K562 (cell line): Measurements from ENCODE around the gene OR2D2. TPM values are rescaled to one million over a fixed set of nuclear protein-coding genes. Genes with fewer than 3 reads are reported as not detected.

ENCODE experiments used
- ATAC-seq: fragments of 200-7000 bp; cut with Tn5 transposase; 3 replicates; pipeline ENCODE4 v1.9.1; 2020; ENCODE audit warnings: moderate library complexity
- BruUV-seq: library from RNA; stranded (reverse); fragments of 400-500 nt; replicated peaks from 2 replicates; lab custom pipeline; 2021; lab: Mats Ljungman, UMichigan
- CTCF ChIA-PET: fragments of 300-600 bp; formaldehyde crosslinking; extraction: SDS; loops from one replicate; lab custom pipeline; 2021; ENCODE audit warnings: low intra/inter-chr PET ratio; lab: Yijun Ruan, JAX
- POLR2A ChIA-PET: fragments of 300-600, 350-650 bp; sonication (Branson Sonifier 250); formaldehyde crosslinking; extraction: SDS; loops from one replicate; lab custom pipeline; 2021; ENCODE audit warnings: antibody characterized with exemption, inconsistent platforms; lab: Yijun Ruan, JAX
- DNase-seq, 4 experiments: peaks; one replicate each; pipeline versions ENCODE4 v3.0.0 to v3.0.0-alpha.2; 2011 to 2018; ENCODE audit warnings: low spot score in 3 of 4, mixed read lengths in 3 of 4; ENCODE audit errors: extremely low read depth in 1 of 4
- FAIRE-seq: peaks from 2 replicates; lab custom pipeline; 2011; peaks lifted over from hg19 to GRCh38; lab: Jason Lieb, UNC
- H2AFZ ChIP-seq: 2 replicates; pipeline ENCODE4 v1.6.0; 2011; ENCODE audit warnings: low read depth, low read length, control low read depth, inconsistent platforms
- H3K27ac ChIP-seq: fragments of 200-600 bp; 3 replicates; pipeline ENCODE4 v1.8.0; 2011; ENCODE audit warnings: low read depth, mild to moderate bottlenecking, control low read depth, inconsistent platforms, low read length, moderate library complexity, mixed read lengths; ENCODE audit errors: extremely low read depth
- H3K27me3 ChIP-seq, 2 experiments: fragments of 300-600 bp in 1 of 2; 2 replicates in 1 of 2; 3 replicates in 1 of 2; pipeline versions ENCODE4 v1.6.0 to v1.8.0; 2011; ENCODE audit warnings: inconsistent platforms in 2 of 2, low read length in 2 of 2, mild to moderate bottlenecking in 1 of 2, mixed read lengths in 1 of 2, moderate library complexity in 1 of 2; ENCODE audit not compliant: control insufficient read depth in 2 of 2, insufficient read depth in 2 of 2
- H3K36me3 ChIP-seq: fragments of 300-600 bp; 3 replicates; pipeline ENCODE4 v1.8.0; 2011; ENCODE audit warnings: mild to moderate bottlenecking, low read length, inconsistent platforms; ENCODE audit not compliant: control insufficient read depth, insufficient read depth
- H3K4me1 ChIP-seq, 2 experiments: fragments of 200-600 bp in 1 of 2; replicated peaks in 1 of 2; 2 replicates in 1 of 2; 3 replicates in 1 of 2; pipeline versions ENCODE4 v1.5.1 to v1.8.0; 2011; ENCODE audit warnings: inconsistent platforms in 2 of 2, low read length in 2 of 2, mild to moderate bottlenecking in 1 of 2, mixed read lengths in 1 of 2, moderate library complexity in 1 of 2; ENCODE audit not compliant: control insufficient read depth in 2 of 2, insufficient read depth in 2 of 2
- H3K4me2 ChIP-seq: 2 replicates; pipeline ENCODE4 v1.6.1; 2011; ENCODE audit warnings: low read length, control low read depth, inconsistent platforms, mixed read lengths; ENCODE audit not compliant: insufficient read depth
- H3K4me3 ChIP-seq: fragments of 200-600 bp; sonication (generic), shearing (Covaris generic); 2 replicates; pipeline ENCODE4 v1.5.1; 2016; ENCODE audit warnings: control low read depth, inconsistent platforms
- H3K79me2 ChIP-seq: fragments of 200-600 bp; 3 replicates; pipeline ENCODE4 v1.8.0; 2011; ENCODE audit warnings: low read length, inconsistent platforms; ENCODE audit not compliant: control insufficient read depth, insufficient read depth
- H3K9ac ChIP-seq, 2 experiments: 2 replicates each; pipeline versions ENCODE4 v1.6.0 to v1.6.1; 2011; ENCODE audit warnings: low read depth in 2 of 2, low read length in 2 of 2, control low read depth in 1 of 2, inconsistent platforms in 1 of 2, mild to moderate bottlenecking in 1 of 2, mixed read lengths in 1 of 2; ENCODE audit not compliant: insufficient read depth in 1 of 2
- H3K9me1 ChIP-seq: one replicate; pipeline ENCODE4 v1.6.0; 2011; ENCODE audit warnings: inconsistent platforms, mild to moderate bottlenecking, low read length, moderate library complexity; ENCODE audit not compliant: control insufficient read depth, insufficient read depth
- H3K9me3 ChIP-seq: replicated peaks from 2 replicates; pipeline ENCODE4 v1.5.1; 2011; ENCODE audit warnings: low read depth, low read length, inconsistent platforms; ENCODE audit not compliant: control insufficient read depth, insufficient read depth
- H4K20me1 ChIP-seq: replicated peaks from 2 replicates; pipeline ENCODE4 v1.6.1; 2011; ENCODE audit warnings: low read length, inconsistent platforms, mixed read lengths; ENCODE audit not compliant: control insufficient read depth, insufficient read depth
- BCOR ChIP-seq: fragments of 450-650 bp; IDR thresholded peaks from 2 replicates; pipeline ENCODE4 v1.6.1; 2016
- CBX1 ChIP-seq: sonication (generic); IDR thresholded peaks from 2 replicates; pipeline ENCODE4 v1.6.1; 2016; ENCODE audit warnings: antibody characterized with exemption, low read depth, mild to moderate bottlenecking
- CHAMP1 ChIP-seq: fragments of 450-650 bp; IDR thresholded peaks from 2 replicates; pipeline ENCODE4 v1.6.1; 2016; ENCODE audit warnings: mild to moderate bottlenecking
- DDX20 ChIP-seq: fragments of 450-650 bp; IDR thresholded peaks from 2 replicates; pipeline ENCODE4 v1.6.1; 2016; ENCODE audit warnings: missing genetic modification characterization, low read depth, mild to moderate bottlenecking, missing compliant biosample characterization, moderate library complexity
- ETS2 ChIP-seq: IDR thresholded peaks from 2 replicates; pipeline ENCODE4 v1.6.1; 2016; ENCODE audit warnings: borderline replicate concordance, missing genetic modification characterization, mild to moderate bottlenecking, moderate library complexity, missing compliant biosample characterization; ENCODE audit not compliant: poor library complexity, severe bottlenecking
- FOXP1 ChIP-seq: sonication (generic); formaldehyde crosslinking; IDR thresholded peaks from 2 replicates; pipeline ENCODE4 v1.8.0; 2022; ENCODE audit warnings: mild to moderate bottlenecking, missing genetic modification reagents
- HNRNPL ChIP-seq: fragments of 200-400 bp; formaldehyde crosslinking; IDR thresholded peaks from 2 replicates; pipeline ENCODE4 v1.6.1; 2017; ENCODE audit warnings: low read depth, mild to moderate bottlenecking, low read length
- HNRNPLL ChIP-seq: fragments of 200-400 bp; formaldehyde crosslinking; IDR thresholded peaks from 2 replicates; pipeline ENCODE4 v1.6.1; 2017; ENCODE audit warnings: low read length, low read depth, mild to moderate bottlenecking; ENCODE audit not compliant: poor library complexity, severe bottlenecking
- KAT8 ChIP-seq: fragments of 450-650 bp; IDR thresholded peaks from 2 replicates; pipeline ENCODE4 v1.6.1; 2016; ENCODE audit warnings: low read depth, mild to moderate bottlenecking
- MCM3 ChIP-seq: fragments of 450-650 bp; IDR thresholded peaks from 2 replicates; pipeline ENCODE4 v1.6.1; 2016
- MITF ChIP-seq: IDR thresholded peaks from 2 replicates; pipeline ENCODE4 v1.6.1; 2014; ENCODE audit warnings: antibody characterized with exemption
- NR2C1 ChIP-seq, 2 experiments: fragments of 450-650 bp; IDR thresholded peaks; 2 replicates each; pipeline ENCODE4 v1.6.1; 2017; ENCODE audit warnings: mild to moderate bottlenecking in 2 of 2, antibody characterized with exemption in 1 of 2, inconsistent platforms in 1 of 2, missing compliant biosample characterization in 1 of 2, missing genetic modification characterization in 1 of 2
- POLR2B ChIP-seq: fragments of 450-650 bp; IDR thresholded peaks from 2 replicates; pipeline ENCODE4 v1.6.1; 2018; ENCODE audit warnings: low read depth; ENCODE audit not compliant: partially characterized antibody
- PRDM10 ChIP-seq: fragments of 450-650 bp; IDR thresholded peaks from 2 replicates; pipeline ENCODE4 v1.6.1; 2018; ENCODE audit not compliant: partially characterized antibody
- TBP ChIP-seq: optimal IDR thresholded peaks from 2 replicates; pipeline ENCODE3; 2011; ENCODE audit warnings: low read depth, low read length, improper control_type of control experiment
- ZFX ChIP-seq: sonication (generic); formaldehyde crosslinking; IDR thresholded peaks from 2 replicates; pipeline ENCODE4 v1.8.0; 2022; ENCODE audit warnings: mild to moderate bottlenecking, missing genetic modification reagents, moderate library complexity
- ZNF133 ChIP-seq: fragments of 250-450 bp; sonication (Bioruptor Pico); IDR thresholded peaks from 2 replicates; pipeline ENCODE4 v1.4.0; 2020; ENCODE audit warnings: mild to moderate bottlenecking
- WGBS: fragments of 100-300 bp; shearing (Covaris generic); methylation state at CpG from one replicate; pipeline ENCODE4 v1.1.6; 2016; ENCODE audit warnings: low coverage, mixed read lengths; ENCODE audit not compliant: insufficient coverage; ENCODE audit errors: missing lambda C conversion rate; 5-methylcytosine and 5-hydroxymethylcytosine counted together
- in situ Hi-C: fragments of 300-500 bp; cut with MboI; formaldehyde crosslinking; loops from 4 replicates; pipeline ENCODE4 v1.15.0; 2018; ENCODE audit warnings: inconsistent platforms, mixed read lengths
- intact Hi-C: fragments of 100-400 bp; cut with micrococcal nuclease; formaldehyde crosslinking; loops from 2 replicates; pipeline ENCODE4 v1.14.2; 2022
- polyA plus RNA-seq, 8 experiments: library from polyadenylated mRNA; depleted of rRNA in 4 of 8; stranded (reverse) in 5 of 8; unstranded in 3 of 8; fragments of >200 nt; fragmentation: Nextera tagmentation in 2 of 8; fragmentation: Illumina TruSeq in 1 of 8; extraction: Ambion mirVana in 2 of 8; extraction: Trizol in 1 of 8; gene quantifications; 2 replicates each; pipeline versions ENCODE4 v1.2.1 to v1.2.3, GENCODE V29; 2011 to 2014; ENCODE audit warnings: inconsistent platforms in 1 of 8, missing spikeins in 1 of 8
- total RNA-seq, 7 experiments: library from RNA; depleted of rRNA in 6 of 7; stranded (reverse); fragments of >200 nt in 6 of 7; fragmentation: Illumina TruSeq in 2 of 7; extraction: Trizol in 2 of 7; gene quantifications; 2 replicates each; pipeline versions ENCODE4 v1.2.1 to v1.2.3, GENCODE V29; 2011 to 2021; ENCODE audit warnings: low replicate concordance in 1 of 7

OR2D2 gene
- total and polyA plus RNA-seq, 9 of the 15 experiments (the other 6 are each of a cell fraction or from before 2014, with no cell fraction given): 0.10 to 1.0 (median 0.57) TPM; not detected in 2

DNA sequence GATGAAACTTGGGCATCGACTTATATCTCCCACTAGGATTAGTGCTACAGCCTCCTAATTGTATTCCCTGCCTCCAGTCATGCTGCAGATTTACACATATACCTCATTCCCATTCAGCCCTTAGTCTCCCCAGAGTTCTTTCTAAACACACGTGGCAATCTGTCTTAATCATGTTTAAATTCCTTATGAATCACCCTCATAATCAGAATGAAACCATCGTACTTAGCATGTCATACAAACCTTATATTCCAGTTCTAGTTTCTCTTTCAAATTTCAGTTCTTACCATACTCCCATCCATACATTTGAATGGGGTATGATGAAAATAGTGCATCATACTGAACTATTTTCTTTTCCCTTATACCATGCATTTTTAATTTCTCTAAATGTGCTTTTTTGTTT lies 35.4 kb downstream of the OR2D2 start:
- Histone ChIP-seq H3K4me1 (no peaks in the 10 kb centered on the region), H3K9me1 (no peaks in the 10 kb centered on the region), H3K9me3 (no peaks in the 10 kb centered on the region), H3K4me2 (no peak overlapping the region), H3K27me3 (no peaks in the 10 kb centered on the region), H3K79me2 (no peaks in the 10 kb centered on the region), H3K36me3 (no peaks in the 10 kb centered on the region), H3K9ac (no peak overlapping the region), H2AFZ (no peak overlapping the region), H4K20me1 (no peaks in the 10 kb centered on the region), H3K4me3 (no peak overlapping the region), H3K27ac (no peak overlapping the region)
- POLR2A ChIA-PET: interaction anchor here (1.2 kb wide), 1 partner anchor 13 kb away, joined by 3 read pairs; no protein-coding TSS in a partner anchor
- no TSS peak for BruUV-seq
- in situ Hi-C loops: no loop called here
- intact Hi-C loops: no loop called here
- CTCF ChIA-PET: no interaction called here
- 0% methylated on average over 3 of the region's 3 CpGs for WGBS
- no peak for FAIRE-seq
- no peak for ATAC-seq
- DNase-seq: no peak
- TF ChIP-seq ETS2 (tag) (no peak), NR2C1 (IDR thresholded peaks at IDR 0.05) (no peak), NR2C1 (tag; IDR thresholded peaks at IDR 0.05) (no peak), MITF (no peak), CBX1 (no peak), CHAMP1 (no peak), FOXP1 (CRISPR knock-in tag) (no peak), KAT8 (no peak), BCOR (no peak), POLR2B (no peak), MCM3 (no peak), HNRNPLL (no peak), HNRNPL (no peak), TBP (no peak), PRDM10 (no peak), DDX20 (no peak), ZNF133 (no peak), ZFX (CRISPR knock-in tag) (no peak)
